IPS-18c (cell line): Measurements from ENCODE around the gene IFT88.
"Not testable (repeated sequence)": the region's sequence is repeated elsewhere in the genome, so short reads cannot be mapped to it uniquely, and the experiment has no call there.

ENCODE experiments used
- H3K4me3 ChIP-seq: 2 replicates; pipeline ENCODE4 v1.7.0; 2013; ENCODE audit warnings: low read depth, mild to moderate bottlenecking, low read length, moderate library complexity; ENCODE audit not compliant: insufficient read depth
- H3K9me3 ChIP-seq: one replicate; pipeline ENCODE4 v1.6.1; 2013; ENCODE audit warnings: mild to moderate bottlenecking, low read length, moderate library complexity; ENCODE audit not compliant: control insufficient read depth, insufficient read depth

Gene IFT88

DNA sequence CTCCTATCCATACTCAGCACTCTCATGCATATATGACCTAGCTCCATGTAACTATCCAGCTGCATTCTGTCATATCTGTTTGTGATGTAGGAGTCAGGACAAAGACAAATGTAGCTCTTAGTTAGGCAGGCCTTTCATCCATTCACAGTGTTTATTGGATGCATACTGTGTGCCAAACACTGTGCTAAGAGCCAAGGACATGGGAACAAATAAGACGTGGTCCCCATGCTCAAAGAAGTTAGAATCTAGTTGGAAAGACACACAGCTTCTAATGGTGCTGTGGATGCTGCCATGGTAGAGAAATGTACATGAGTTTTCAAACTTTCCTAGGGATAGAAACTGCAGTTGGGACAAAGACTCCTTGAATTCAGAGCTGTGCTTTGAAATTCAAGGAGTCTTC lies 104.8 kb downstream of the IFT88 start:
- H3K4me3 ChIP-seq: no peak overlapping the region
- no peaks in the 10 kb centered on the region for H3K9me3 ChIP-seq

DNA sequence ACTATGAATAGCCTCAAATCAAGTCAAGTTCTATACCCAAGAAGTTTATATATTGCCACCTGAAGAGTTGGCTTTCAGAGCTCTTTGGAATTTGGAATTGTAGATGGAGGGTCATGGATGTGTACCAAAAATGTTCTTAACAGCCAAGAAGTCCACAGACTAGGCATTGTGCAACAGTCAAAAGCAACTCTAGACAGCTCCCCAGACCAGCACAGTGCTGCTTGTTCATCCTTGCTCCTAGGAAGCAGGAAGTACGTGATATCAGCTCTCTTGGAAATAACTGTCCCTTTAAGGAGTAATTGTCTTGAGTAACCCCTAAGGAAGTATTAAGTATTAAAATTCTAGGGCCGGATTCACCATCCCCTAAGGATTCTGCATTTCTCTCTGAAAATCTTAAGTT lies 105.8 kb downstream of the IFT88 start:
- Histone ChIP-seq H3K4me3 (no peak overlapping the region), H3K9me3 (no peaks in the 10 kb centered on the region)

GRCh38 chr13:20673715-20674114 lies 106.8 kb downstream of the IFT88 start:
- H3K4me3 ChIP-seq: no peak overlapping the region
- H3K9me3 ChIP-seq: no peaks in the 10 kb centered on the region

GRCh38 chr13:20676213-20676612 lies 109.3 kb downstream of the IFT88 start:
- Histone ChIP-seq H3K4me3 (no peak overlapping the region), H3K9me3 (no peaks in the 10 kb centered on the region)

DNA sequence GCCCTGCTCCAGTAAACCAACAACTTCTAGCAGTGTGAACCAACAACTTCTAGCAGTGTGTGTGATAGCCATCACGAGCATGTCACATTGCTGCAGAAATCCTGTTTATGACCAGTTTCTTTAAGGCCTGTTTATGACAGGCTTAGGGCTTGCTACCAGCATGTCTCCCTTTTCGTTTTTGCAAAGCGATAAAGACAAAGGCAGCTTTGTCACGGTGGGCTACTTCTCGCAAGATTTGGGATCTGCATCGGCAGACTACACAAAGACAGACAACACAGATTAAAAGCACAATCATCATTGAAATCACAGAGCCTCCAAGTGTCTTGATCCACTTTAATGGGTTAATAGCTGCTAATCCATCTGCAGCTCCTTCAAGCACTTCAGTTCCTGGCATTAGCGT lies 111.6 kb downstream of the IFT88 start:
- not testable (repeated sequence) for H3K9me3 ChIP-seq, H3K4me3 ChIP-seq

DNA sequence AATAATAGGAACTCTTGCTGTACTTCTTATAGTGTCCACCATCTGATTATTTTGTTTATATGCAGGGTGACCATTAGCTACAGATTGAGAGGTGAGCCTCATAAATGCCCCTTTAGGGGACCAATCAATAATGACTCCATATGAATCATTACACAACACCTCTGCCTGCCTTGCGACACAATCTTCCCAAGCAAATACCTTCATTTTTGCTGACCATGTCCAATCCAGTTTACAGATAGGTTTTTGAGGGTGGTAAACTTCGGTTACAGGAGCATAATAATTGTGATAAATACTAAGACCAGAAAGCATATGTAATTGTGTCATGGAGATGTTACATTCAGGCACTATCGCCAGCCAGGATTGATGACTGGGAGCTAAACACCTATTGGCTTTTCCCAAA lies 112.9 kb downstream of the IFT88 start:
- H3K4me3 ChIP-seq: no peak overlapping the region
- no peaks in the 10 kb centered on the region for H3K9me3 ChIP-seq

DNA sequence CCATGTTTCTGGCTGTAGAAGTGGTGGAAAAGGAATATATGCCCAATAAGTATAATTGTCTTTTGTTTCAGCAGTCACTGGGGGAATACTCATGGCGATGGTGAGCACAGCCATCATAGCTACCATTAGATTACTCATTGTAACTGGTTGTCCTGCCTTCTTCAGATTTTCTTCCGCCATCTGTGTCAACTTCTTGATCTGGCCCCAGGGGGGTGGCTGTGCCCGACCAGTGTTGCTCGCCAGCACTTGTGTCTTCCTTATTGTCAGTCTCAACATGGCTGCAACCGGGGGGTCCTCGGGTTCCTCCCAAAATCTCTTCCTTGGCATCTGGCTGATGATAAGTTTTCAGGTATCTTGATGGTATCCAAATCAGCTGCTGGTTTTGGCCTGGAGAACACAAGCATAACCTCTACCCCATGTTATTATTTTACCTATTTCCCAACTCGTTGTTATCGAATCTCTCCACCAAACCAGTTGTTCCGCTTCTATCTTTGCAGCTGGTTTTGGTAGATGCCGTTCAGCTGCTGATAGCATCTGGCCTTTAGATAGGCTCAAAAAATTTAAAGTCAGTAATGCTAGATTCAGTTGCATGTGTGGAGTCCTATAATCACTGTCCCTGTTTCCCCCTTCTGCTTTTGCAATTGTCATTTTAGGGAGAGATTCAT lies 113.6 kb downstream of the IFT88 start:
- H3K4me3 ChIP-seq: no peak overlapping the region
- no peaks in the 10 kb centered on the region for H3K9me3 ChIP-seq

DNA sequence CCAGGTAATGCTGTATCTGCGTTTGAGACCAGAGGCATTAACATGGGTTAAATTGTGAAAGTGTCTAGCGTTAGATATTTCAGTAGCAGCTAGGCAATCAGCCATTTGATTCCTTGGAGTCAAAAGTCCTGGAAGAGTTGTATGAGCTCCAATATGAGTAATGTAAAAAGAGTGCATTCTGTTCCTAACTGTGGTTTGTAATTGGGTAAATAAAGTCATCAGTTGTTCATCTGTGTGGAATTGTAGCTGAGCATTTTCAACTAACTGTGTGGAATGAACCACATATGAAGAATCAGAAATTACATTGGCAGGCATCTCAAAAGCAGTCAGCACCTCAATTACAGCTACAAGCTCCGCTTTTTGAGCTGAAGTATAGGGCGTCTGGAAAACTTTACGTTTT lies 114.5 kb downstream of the IFT88 start:
- H3K4me3 ChIP-seq, H3K9me3 ChIP-seq: not testable (repeated sequence)

DNA sequence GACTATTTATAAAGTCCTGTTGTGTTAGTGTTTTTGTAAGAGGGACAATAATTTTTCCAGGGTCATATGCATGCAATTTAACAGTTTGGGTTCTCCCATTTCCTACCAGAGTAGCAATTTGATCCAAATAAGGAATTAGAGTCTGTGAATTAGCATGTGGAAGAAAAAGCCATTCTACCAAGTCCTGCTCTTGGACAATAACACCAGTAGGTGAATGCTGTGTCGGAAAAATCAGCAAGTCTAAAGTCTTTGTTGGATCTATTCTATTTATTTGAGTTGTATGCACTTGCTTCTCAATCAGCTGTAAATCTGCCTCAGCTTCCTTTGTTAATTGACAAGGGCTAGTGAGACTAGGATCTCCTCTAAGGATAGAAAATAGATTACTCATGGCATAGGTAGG lies 115.1 kb downstream of the IFT88 start:
- H3K9me3 ChIP-seq: no peaks in the 10 kb centered on the region
- H3K4me3 ChIP-seq: no peak overlapping the region

DNA sequence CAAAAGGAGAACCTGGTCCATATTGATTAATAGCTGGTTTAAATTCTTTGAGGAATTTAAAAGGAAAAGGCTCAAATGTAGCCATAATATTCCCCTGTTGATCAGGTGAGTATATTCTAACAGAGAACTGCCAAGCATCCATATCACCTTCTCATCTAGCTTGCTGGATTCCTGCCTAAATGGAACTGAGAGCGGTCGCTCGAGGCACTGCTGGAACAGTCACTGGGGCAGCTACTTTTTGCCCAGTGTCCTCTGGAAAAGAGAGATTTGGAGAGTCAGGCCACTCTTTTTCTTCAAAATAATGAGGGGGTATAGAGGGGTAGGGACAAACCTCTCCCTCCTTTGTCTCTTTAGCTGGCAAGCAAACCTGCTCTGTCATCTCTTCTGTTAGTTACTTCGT lies 117.1 kb downstream of the IFT88 start:
- H3K4me3 ChIP-seq: no peak overlapping the region
- H3K9me3 ChIP-seq: no peaks in the 10 kb centered on the region

DNA sequence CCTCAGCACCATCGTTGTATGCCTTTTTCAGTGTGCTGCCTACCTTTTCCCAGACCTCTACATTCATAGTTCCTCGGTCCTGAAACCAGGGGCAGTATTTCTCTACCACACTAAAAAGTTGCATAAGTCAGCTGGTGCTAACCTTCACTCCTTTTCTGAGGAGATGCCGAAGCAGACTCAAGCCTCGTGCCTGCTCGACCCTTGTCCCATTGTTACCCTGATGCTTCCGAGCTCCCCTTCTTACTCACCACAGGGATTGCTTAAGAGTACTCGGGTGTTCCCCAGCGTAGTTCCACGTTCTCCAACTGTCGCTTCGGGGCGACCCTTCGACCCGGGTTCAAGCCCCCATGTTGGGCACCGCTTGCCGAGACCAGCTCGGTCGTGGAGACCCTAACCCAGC lies 117.6 kb downstream of the IFT88 start:
- Histone ChIP-seq H3K4me3 (no peak overlapping the region), H3K9me3 (no peaks in the 10 kb centered on the region)

DNA sequence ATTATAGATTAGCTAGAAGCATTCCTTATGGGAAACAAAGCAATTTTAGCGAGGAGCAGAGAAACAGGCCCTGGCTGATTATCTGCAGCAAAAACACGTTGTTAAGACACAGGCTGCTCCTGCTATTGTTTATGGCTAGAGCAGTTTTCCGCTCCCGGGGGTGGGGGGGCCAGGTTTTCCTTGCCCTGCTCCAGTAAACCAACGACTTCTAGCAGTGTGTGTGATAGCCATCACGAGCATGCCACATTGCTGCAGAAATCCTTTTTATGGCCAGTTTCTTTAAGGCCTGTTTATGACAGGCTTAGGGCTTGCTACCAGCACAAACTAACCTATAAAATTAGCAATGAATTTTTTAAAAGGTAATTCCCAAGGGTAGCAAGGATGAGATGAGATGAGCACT lies 118.1 kb downstream of the IFT88 start:
- no peak overlapping the region for H3K4me3 ChIP-seq

GRCh38 chr13:20686167-20686566 lies 119.2 kb downstream of the IFT88 start:
- no peaks in the 10 kb centered on the region for H3K9me3 ChIP-seq
- H3K4me3 ChIP-seq: no peak overlapping the region

More for the DNA sequence above, 118.1 kb downstream of the IFT88 start:
- no peaks in the 10 kb centered on the region for H3K9me3 ChIP-seq

- no peaks in the 10 kb centered on the region for H3K9me3 ChIP-seq
- no peak overlapping the region for H3K4me3 ChIP-seq
These were observed 120.1 kb downstream of the IFT88 start for GRCh38 chr13:20686863-20687579.

- Histone ChIP-seq H3K4me3 (no peak overlapping the region), H3K9me3 (no peaks in the 10 kb centered on the region)
These were observed 122.3 kb downstream of the IFT88 start for GRCh38 chr13:20689291-20689690.

DNA sequence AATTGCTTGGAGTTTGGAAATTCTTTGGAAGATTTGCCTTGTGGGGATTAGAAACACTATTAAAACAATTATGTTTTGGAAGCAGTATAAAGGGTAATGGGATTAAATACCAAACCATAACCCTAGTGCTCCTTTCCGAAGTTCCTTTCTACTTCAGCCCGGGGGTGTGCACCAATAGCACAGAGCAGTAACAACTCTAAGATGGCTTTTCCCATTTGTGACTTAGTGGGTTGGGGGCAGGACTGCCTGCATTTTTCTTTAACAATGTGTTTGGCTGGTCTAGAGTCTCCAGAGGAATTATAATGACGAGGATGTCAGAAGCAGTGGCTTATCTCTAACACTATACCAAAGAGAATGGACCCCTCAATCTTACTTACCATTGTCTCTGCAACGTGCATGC lies 124.7 kb downstream of the IFT88 start:
- Histone ChIP-seq H3K9me3 (no peaks in the 10 kb centered on the region), H3K4me3 (no peak overlapping the region)

- Histone ChIP-seq H3K4me3 (no peak overlapping the region), H3K9me3 (no peaks in the 10 kb centered on the region)
These were observed 129.1 kb downstream of the IFT88 start for GRCh38 chr13:20696073-20696472.

- no peaks in the 10 kb centered on the region for H3K9me3 ChIP-seq
- no peak overlapping the region for H3K4me3 ChIP-seq
These were observed 132.8 kb downstream of the IFT88 start for GRCh38 chr13:20699715-20700114.

- no peaks in the 10 kb centered on the region for H3K9me3 ChIP-seq
- H3K4me3 ChIP-seq: no peak overlapping the region
These were observed 133.3 kb downstream of the IFT88 start for GRCh38 chr13:20700288-20700687.
